NCI-H82 treated with DMSO at 0.1 percent for 48 hours (cell line): Measurements from ENCODE around the gene COL3A1.

Experiments used
- DNase-seq: peaks from one replicate; lab custom pipeline; 2025; ENCODE audit not compliant: unreplicated experiment; lab: John Stamatoyannopoulos, UW

COL3A1 gene

DNA sequence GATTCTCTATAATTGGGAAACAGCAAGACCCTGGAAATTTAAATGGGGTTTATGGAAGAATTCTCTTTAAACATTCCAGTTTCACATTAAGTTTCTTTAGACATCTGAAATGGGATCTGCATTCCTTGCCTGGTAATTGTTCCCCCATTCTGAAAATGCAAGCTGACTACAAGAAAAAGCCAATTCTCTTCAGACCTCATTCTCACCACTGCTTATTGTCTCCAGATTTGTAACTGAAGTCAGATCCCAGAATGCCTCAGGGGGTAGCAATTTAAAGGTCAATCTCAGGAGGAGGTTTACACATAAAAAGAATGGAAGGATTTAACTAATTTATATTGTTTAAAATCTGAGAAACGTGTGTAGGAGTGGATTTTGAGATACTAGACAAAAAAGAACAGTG is 41.2 kb downstream of the COL3A1 start:
- DNase-seq = no peak

DNA sequence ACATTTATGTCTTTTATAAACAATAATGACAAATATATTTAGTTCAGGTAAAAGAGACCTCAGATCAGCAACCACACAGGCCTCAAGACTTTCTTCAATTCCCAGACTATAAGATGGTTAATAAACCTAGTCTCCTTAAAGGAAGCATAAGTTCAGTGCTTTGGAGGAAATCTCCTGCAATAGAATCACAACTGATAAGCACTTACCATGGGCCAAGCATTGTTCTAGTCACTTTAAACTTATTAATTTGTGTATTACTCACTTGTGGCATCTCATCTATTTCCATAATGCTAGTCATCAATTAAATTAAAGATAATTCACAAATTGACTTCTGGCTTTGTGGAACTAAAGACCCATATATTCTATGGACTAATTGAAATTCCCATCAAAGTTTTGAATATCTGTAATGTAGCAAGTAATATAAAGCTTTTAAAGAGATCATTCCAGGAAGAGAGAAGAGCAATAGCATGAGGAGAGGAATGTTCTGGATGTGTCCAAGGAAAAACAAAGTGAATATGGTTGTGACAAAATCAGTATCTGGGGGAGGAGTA is 42.2 kb downstream of the COL3A1 start:
- no peak for DNase-seq

- no peak for DNase-seq
Measured at GRCh38 chr2:189018631-189019030, 44.5 kb downstream of the COL3A1 start.

GRCh38 chr2:189020179-189020578 is 46.0 kb downstream of the COL3A1 start:
- DNase-seq = no peak

DNA sequence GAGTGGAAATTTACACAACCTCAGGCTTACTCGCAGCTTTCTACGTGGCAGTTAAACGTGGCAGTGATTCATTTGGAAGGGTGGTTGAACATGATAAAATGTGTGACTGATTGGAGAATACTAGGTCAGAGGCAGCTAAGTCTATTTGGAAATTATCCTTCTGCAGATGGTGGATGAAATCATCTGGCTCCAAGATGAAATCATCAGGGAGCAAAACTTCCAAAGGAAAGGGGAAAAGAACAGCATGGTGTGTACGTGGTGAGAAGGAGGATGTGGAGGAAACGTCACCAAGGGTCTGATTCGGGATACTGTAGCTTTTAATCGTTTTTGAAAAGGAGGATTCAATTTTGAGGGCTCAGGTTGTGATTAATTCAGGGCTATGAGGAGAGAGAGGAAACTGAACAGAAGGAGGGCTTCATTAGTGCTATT is 47.9 kb downstream of the COL3A1 start:
- DNase-seq = no peak

DNA sequence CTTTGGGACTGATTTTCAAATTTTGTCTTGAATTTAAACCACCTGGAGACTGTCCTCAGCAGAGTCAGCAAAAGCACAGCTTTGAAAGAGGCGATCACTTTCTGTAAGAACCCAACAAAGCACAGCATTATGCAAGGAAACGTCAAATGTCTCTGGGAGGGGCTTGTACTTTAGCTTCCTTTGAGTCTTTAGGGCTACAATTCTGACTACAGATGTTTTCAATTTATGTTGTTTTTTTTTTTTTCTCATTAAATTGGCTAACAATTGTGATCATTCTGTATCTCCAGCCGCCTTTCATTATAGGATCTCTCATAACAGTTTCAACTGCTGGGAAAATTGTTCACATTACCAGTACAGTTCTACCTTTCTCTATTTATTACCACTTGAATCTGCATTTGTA is 48.3 kb downstream of the COL3A1 start:
- DNase-seq = no peak

- no peak for DNase-seq
Measured at GRCh38 chr2:189024901-189025618, 50.9 kb downstream of the COL3A1 start.

GRCh38 chr2:189037518-189037917 is 63.3 kb downstream of the COL3A1 start:
- DNase-seq = no peak

- DNase-seq = no peak
Measured at GRCh38 chr2:189045836-189046235, 71.7 kb downstream of the COL3A1 start.

GRCh38 chr2:189046320-189046719 is 72.1 kb downstream of the COL3A1 start:
- DNase-seq = no peak

DNA sequence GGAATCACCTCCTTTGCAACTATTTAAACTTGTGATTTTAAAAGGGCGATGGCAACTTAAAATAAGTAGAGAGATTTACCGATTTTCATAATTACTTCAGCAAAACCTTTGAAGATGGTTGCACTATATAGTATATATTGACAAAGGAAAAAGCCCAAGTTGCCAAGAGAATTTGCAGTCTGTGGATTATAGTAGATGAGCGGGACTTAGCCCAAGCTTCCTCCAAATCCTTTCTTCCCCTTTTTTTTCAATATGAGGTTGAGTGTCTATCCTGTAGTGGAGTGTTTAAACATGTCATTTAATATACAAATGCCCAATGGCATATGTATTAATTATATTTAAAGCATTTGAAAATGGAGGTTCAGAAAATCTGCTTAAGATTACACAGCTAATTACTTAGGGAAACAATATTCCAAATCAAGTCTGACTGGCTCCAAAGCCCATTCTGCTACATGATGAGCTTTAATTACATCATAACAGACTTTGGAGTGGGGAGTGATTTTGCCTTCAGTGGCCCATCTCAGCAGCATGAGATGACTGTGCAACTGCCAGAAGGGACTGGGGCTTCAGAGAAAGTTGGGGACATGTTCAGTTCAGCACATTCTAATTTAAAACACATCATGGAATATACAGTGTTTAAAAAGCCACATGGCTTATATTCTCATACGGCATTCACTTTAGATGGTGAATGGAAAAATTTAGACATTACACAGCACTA is 73.2 kb downstream of the COL3A1 start:
- peak; percentile 67 for DNase-seq

DNA sequence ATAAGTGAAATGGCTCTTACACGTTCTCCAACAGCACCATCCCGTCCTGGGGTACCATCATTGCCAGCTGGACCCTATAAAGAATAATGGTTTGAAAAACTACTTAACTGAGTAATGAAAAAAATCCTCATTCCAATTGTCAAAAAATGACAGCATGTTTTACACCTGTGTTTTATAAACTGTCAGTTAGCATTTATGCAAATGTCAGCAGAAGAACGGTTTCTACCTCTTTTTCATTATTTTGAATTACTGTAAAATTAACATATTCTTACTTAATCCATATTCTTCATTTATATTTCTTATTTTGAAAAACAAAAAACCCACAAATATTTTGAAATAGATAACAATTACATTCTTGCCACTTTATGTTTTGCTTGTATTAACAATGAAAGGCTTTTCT is 74.0 kb downstream of the COL3A1 start:
- DNase-seq = no peak

- no peak for DNase-seq
Measured at GRCh38 chr2:189049709-189050164, 75.6 kb downstream of the COL3A1 start.

- DNase-seq = no peak
Measured at GRCh38 chr2:189050165-189050712, 76.1 kb downstream of the COL3A1 start.

DNA sequence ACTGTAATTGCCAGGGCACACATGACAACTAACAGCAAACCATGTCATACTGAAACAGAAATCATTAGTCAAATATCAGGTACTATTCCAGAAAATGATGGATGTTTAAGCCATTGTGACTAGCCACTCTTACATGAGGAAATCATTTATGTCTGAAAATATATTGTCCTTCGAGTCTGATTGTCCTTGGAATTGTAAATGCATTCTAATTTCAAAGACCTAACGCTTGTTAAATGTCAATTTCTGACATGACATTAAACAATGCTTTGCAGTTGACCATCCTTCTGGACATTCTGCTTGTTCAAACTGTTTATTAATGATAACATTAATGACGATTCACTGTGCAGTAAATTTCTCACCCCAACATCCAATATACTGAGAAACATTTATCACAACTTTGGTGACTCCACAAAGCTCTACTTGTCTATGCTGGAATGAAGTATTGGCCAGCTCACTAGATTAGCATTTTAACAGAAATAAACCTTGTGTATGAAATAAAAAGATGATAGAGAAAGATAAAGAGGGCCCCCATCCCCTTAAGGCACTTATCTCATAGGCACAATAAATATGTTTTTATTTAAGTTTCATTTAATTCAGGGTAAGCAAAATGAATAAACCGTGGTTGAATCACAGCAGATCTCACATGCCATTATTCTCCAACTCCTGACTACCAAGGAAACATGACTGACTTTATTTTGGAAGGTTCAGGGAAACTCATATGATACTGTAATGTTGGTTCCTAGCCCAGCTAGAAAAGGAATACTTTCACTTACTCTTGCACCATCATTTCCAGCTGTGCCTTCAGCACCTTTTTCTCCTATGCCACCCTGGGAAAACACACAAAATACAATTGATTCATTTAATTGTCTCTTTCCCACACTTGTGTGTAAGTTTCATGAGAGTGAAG is 82.3 kb downstream of the COL3A1 start:
- DNase-seq = no peak

DNA sequence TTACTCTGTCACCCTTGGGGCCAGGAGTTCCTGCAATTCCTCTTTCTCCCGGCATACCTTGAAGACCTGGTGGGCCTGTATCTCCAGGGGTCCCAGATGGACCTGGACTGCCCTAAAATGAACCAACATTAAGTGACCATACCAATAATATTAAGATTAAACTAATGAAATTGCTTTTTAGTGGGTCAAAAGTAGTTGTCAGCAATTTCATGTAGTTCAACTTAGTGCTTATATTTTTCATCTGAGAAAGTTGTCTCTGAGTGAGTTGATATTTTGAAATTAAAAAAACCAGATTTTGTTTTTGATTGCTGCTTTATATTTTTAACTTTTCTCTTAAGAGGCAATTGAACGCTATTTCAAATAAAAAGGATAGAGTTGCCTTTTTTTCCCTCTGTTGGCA is 83.1 kb downstream of the COL3A1 start:
- no peak for DNase-seq

- DNase-seq = no peak
Measured at GRCh38 chr2:189060096-189060642, 86.0 kb downstream of the COL3A1 start.
